Vagina (tissue), 2 donors: ENCODE data around the gene PIAS3.

Source experiments
- POLR2AphosphoS5 ChIP-seq, 2 donors: sonication (generic); formaldehyde crosslinking; IDR thresholded peaks; one replicate each; pipeline ENCODE4 v1.9.0; 2017; ENCODE audit warnings: antibody characterized with exemption in 2 of 2, mild to moderate bottlenecking in 2 of 2, low read depth in 1 of 2; ENCODE audit not compliant: insufficient read depth in 1 of 2
- TF ChIP-seq, protein P1 (sequence below), 3 experiments: fragments of 450-650 bp in 2 of 3; fragments of 200-600 bp in 1 of 3; sonication (generic) in 1 of 3; IDR thresholded peaks; one replicate each; pipeline ENCODE4 v1.5.1; 2017 to 2019; ENCODE audit warnings: antibody characterized with exemption in 3 of 3, mild to moderate bottlenecking in 2 of 3, moderate library complexity in 2 of 3

GRCh38 chr1:145884675-145885074 lies 25.8 kb upstream of the PIAS3 start:
- TF ChIP-seq POLR2AphosphoS5 (IDR thresholded peaks at IDR 0.05; ENCODE audit: insufficient read depth in 1 of 2, low read depth in 1 of 2): no peak
- TF ChIP-seq, protein P1, sequence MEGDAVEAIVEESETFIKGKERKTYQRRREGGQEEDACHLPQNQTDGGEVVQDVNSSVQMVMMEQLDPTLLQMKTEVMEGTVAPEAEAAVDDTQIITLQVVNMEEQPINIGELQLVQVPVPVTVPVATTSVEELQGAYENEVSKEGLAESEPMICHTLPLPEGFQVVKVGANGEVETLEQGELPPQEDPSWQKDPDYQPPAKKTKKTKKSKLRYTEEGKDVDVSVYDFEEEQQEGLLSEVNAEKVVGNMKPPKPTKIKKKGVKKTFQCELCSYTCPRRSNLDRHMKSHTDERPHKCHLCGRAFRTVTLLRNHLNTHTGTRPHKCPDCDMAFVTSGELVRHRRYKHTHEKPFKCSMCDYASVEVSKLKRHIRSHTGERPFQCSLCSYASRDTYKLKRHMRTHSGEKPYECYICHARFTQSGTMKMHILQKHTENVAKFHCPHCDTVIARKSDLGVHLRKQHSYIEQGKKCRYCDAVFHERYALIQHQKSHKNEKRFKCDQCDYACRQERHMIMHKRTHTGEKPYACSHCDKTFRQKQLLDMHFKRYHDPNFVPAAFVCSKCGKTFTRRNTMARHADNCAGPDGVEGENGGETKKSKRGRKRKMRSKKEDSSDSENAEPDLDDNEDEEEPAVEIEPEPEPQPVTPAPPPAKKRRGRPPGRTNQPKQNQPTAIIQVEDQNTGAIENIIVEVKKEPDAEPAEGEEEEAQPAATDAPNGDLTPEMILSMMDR (IDR thresholded peaks at IDR 0.05): no peak
